PC-3 (cell line): Measurements from ENCODE around the gene TMEM132E. TPM values are rescaled to one million over a fixed set of nuclear protein-coding genes. Genes with fewer than 3 reads are reported as not detected.

Experiments
- ATAC-seq: fragments of 200-7000 bp; cut with Tn5 transposase; 2 replicates; pipeline ENCODE4 v1.9.1; 2020; ENCODE audit warnings: mild to moderate bottlenecking, moderate library complexity
- BruUV-seq: library from RNA; stranded (reverse); fragments of 400-500 nt; replicated peaks from 2 replicates; lab custom pipeline; 2021; lab: Mats Ljungman, UMichigan
- CTCF ChIA-PET: fragments of 300-600 bp; sonication (Branson Sonifier 250); formaldehyde crosslinking; loops from one replicate; lab custom pipeline; 2022; ENCODE audit warnings: antibody characterized with exemption; lab: Charles Lee
- POLR2A ChIA-PET: fragments of 300-600 bp; sonication (Branson Sonifier 250); formaldehyde crosslinking; loops from one replicate; lab custom pipeline; 2022; ENCODE audit warnings: antibody characterized with exemption; ENCODE audit not compliant: unreplicated experiment; lab: Charles Lee
- DNase-seq: peaks from one replicate; pipeline ENCODE4 v3.0.0-alpha.2; 2015
- H2AFZ ChIP-seq: fragments of 300-600 bp; sonication (generic); 2 replicates; pipeline ENCODE4 v1.6.0; 2016; ENCODE audit warnings: antibody characterized with exemption, low read length
- H3F3A ChIP-seq: fragments of 300-600 bp; sonication (generic); one replicate; pipeline ENCODE4 v1.6.0; 2017; ENCODE audit warnings: antibody characterized with exemption, low read length, control low read depth, mild to moderate bottlenecking; ENCODE audit not compliant: unreplicated experiment
- H3K27ac ChIP-seq: fragments of 300-600 bp; sonication (generic); 2 replicates; pipeline ENCODE4 v1.5.1; 2016; ENCODE audit warnings: mild to moderate bottlenecking, low read length
- H3K27me3 ChIP-seq: fragments of 300-600 bp; sonication (generic); 2 replicates; pipeline ENCODE4 v1.6.1; 2016; ENCODE audit warnings: low read length, mixed read lengths
- H3K36me3 ChIP-seq: fragments of 300-600 bp; sonication (generic); 2 replicates; pipeline ENCODE4 v1.6.1; 2016; ENCODE audit warnings: low read depth, mixed run types, low read length, mixed read lengths
- H3K4me1 ChIP-seq: fragments of 300-600 bp; sonication (generic); 2 replicates; pipeline ENCODE4 v1.5.1; 2016; ENCODE audit warnings: low read length; ENCODE audit not compliant: insufficient read depth
- H3K4me2 ChIP-seq: fragments of 300-600 bp; sonication (generic); 2 replicates; pipeline ENCODE4 v1.6.0; 2016; ENCODE audit warnings: low read length
- H3K4me3 ChIP-seq: fragments of 300-600 bp; sonication (generic); 2 replicates; pipeline ENCODE4 v1.5.1; 2016; ENCODE audit warnings: mild to moderate bottlenecking, low read length, mixed read lengths
- H3K79me2 ChIP-seq: fragments of 300-600 bp; sonication (generic); 2 replicates; pipeline ENCODE4 v1.6.1; 2017; ENCODE audit warnings: low read length, mixed read lengths
- H3K9ac ChIP-seq: fragments of 300-600 bp; sonication (generic); 2 replicates; pipeline ENCODE4 v1.6.0; 2016; ENCODE audit warnings: mild to moderate bottlenecking, low read length
- H3K9me2 ChIP-seq: fragments of 300-600 bp; sonication (generic); replicated peaks from 2 replicates; pipeline ENCODE4 v1.6.1; 2016; ENCODE audit warnings: mixed run types, low read length, mixed read lengths
- H3K9me3 ChIP-seq: fragments of 300-600 bp; sonication (generic); 2 replicates; pipeline ENCODE4 v1.6.1; 2016; ENCODE audit warnings: low read length, mixed read lengths
- H4K20me1 ChIP-seq: fragments of 300-600 bp; sonication (generic); 2 replicates; pipeline ENCODE4 v1.6.1; 2016; ENCODE audit warnings: low read length, mixed read lengths
- CTCF ChIP-seq: fragments of 300-600 bp; sonication (generic); conservative IDR thresholded peaks from 2 replicates; pipeline ENCODE4 v1.5.1; 2017; ENCODE audit warnings: antibody characterized with exemption, low read depth, mild to moderate bottlenecking, low read length
- EZH2 ChIP-seq: fragments of 300-600 bp; sonication (generic); IDR thresholded peaks from one replicate; pipeline ENCODE4 v1.6.1; 2017; ENCODE audit warnings: antibody characterized with exemption, mild to moderate bottlenecking, low read length; ENCODE audit not compliant: unreplicated experiment
- EZH2phosphoT487 ChIP-seq: fragments of 300-600 bp; sonication (generic); IDR thresholded peaks from 2 replicates; pipeline ENCODE4 v1.6.1; 2018; ENCODE audit warnings: mild to moderate bottlenecking, antibody characterized with exemption, low read length, borderline replicate concordance
- intact Hi-C: fragments of 100-400 bp; cut with micrococcal nuclease; formaldehyde crosslinking; loops from 2 replicates; pipeline ENCODE4 v1.9.0; 2023
- total RNA-seq: library from RNA; depleted of rRNA; stranded (reverse); fragments of >200 nt; gene quantifications from 2 replicates; pipeline ENCODE4 v1.2.3, GENCODE V29; 2014

Gene TMEM132E
- total RNA-seq, 1 experiment from 2014 or later: not detected

- Histone ChIP-seq H3K9ac (no peak overlapping the region), H4K20me1 (no peaks in the 10 kb centered on the region), H3K27ac (no peak overlapping the region), H3K9me2 (no peaks in the 10 kb centered on the region), H3F3A (no peaks in the 10 kb centered on the region), H3K36me3 (no peaks in the 10 kb centered on the region), H3K4me3 (no peak overlapping the region), H3K27me3 (peaks cover 70% of the 10 kb centered on the region), H3K9me3 (no peaks in the 10 kb centered on the region), H3K4me2 (no peak overlapping the region), H3K79me2 (no peaks in the 10 kb centered on the region), H3K4me1 (no peaks in the 10 kb centered on the region), H2AFZ (no peak overlapping the region)
- ATAC-seq (no peak), DNase-seq (no peak)
- TF ChIP-seq CTCF (no peak), EZH2phosphoT487 (no peak; the same call in none of the 2 replicates), EZH2 (peak; percentile 46)
- intact Hi-C loops: no loop called here
- BruUV-seq: no TSS peak
- ChIA-PET POLR2A (no interaction called here), CTCF (no interaction called here)
These were observed 750 bp downstream of the TMEM132E start for GRCh38 chr17:34579979-34580684.

GRCh38 chr17:34580685-34581445 is 1.5 kb downstream of the TMEM132E start:
- no peak overlapping the region for H3K4me3 ChIP-seq
- H3K36me3 ChIP-seq: no peaks in the 10 kb centered on the region
- H3K9me2 ChIP-seq: no peaks in the 10 kb centered on the region
- no peaks in the 10 kb centered on the region for H3K4me1 ChIP-seq
- CTCF ChIA-PET: no interaction called here
- peaks cover 76% of the 10 kb centered on the region for H3K27me3 ChIP-seq
- H3K79me2 ChIP-seq: no peaks in the 10 kb centered on the region
- ATAC-seq (no peak), DNase-seq (no peak)
- H3K9ac ChIP-seq: no peak overlapping the region
- H3F3A ChIP-seq: no peaks in the 10 kb centered on the region
- H3K9me3 ChIP-seq: no peaks in the 10 kb centered on the region
- no peak overlapping the region for H3K27ac ChIP-seq
- POLR2A ChIA-PET: no interaction called here
- H3K4me2 ChIP-seq: no peak overlapping the region
- BruUV-seq: no TSS peak
- no peaks in the 10 kb centered on the region for H4K20me1 ChIP-seq
- intact Hi-C loops: no loop called here
- TF ChIP-seq EZH2 (no peak), EZH2phosphoT487 (0 out of 2 replicates have a peak, but pooled peaks have one; percentile 2)
- no peak overlapping the region for H2AFZ ChIP-seq

- BruUV-seq: no TSS peak
- ChIA-PET POLR2A (no interaction called here), CTCF (no interaction called here)
- Histone ChIP-seq H3K4me3 (no peak overlapping the region), H3K79me2 (no peaks in the 10 kb centered on the region), H2AFZ (no peak overlapping the region), H4K20me1 (no peaks in the 10 kb centered on the region), H3K27ac (no peak overlapping the region), H3K9me2 (no peaks in the 10 kb centered on the region), H3F3A (no peaks in the 10 kb centered on the region), H3K36me3 (no peaks in the 10 kb centered on the region), H3K27me3 (peaks cover 76% of the 10 kb centered on the region), H3K4me1 (no peaks in the 10 kb centered on the region), H3K9ac (no peak overlapping the region), H3K9me3 (no peaks in the 10 kb centered on the region), H3K4me2 (no peak overlapping the region)
- intact Hi-C loops: no loop called here
- no peak for ATAC-seq
- TF ChIP-seq CTCF (no peak), EZH2 (peak; percentile 43)
- DNase-seq: no peak
These were observed 2.2 kb downstream of the TMEM132E start for GRCh38 chr17:34581446-34582184.
